Psoas muscle (tissue), 8 donors: ENCODE measurements around the gene OSM. TPM values are rescaled to one million over a fixed set of nuclear protein-coding genes. Genes with fewer than 3 reads are reported as not detected.

Experiments used
- ATAC-seq, 4 donors: fragments of 200-7000 bp; cut with Tn5 transposase; one replicate each; pipeline ENCODE4 v1.9.1; 2020; ENCODE audit warnings: moderate library complexity in 3 of 4, mild to moderate bottlenecking in 2 of 4
- DNase-seq, 2 donors: peaks; one replicate each; pipeline ENCODE4 v3.0.0-alpha.2; 2020
- H3K27ac ChIP-seq: fragments of 200-600 bp; one replicate; pipeline ENCODE4 v1.8.0; 2022
- H3K27me3 ChIP-seq, 3 donors: fragments of 200-600 bp in 1 of 3; one replicate each; pipeline versions ENCODE4 v1.6.1 to v1.8.0; 2013 to 2022; ENCODE audit warnings: low read length in 2 of 3, mild to moderate bottlenecking in 2 of 3, moderate library complexity in 1 of 3; ENCODE audit not compliant: insufficient read depth in 3 of 3
- H3K36me3 ChIP-seq, 2 donors: fragments of 200-600 bp in 1 of 2; one replicate each; pipeline versions ENCODE4 v1.6.1 to v1.8.0; 2013 to 2022; ENCODE audit warnings: low read depth in 1 of 2, mild to moderate bottlenecking in 1 of 2, moderate library complexity in 1 of 2; ENCODE audit not compliant: insufficient read depth in 1 of 2
- H3K4me1 ChIP-seq: fragments of 200-600 bp; one replicate; pipeline ENCODE4 v1.8.0; 2022
- H3K4me3 ChIP-seq: fragments of 200-600 bp; one replicate; pipeline ENCODE4 v1.8.0; 2022; ENCODE audit warnings: mild to moderate bottlenecking
- H3K9me3 ChIP-seq: fragments of 200-600 bp; one replicate; pipeline ENCODE4 v1.8.0; 2022
- WGBS, 3 donors: extraction: QIAGEN DNeasy Blood & Tissue Kit; methylation state at CpG; one replicate each; pipeline versions ENCODE4 v1.1.6 to v1.1.7; 2013; 5-methylcytosine and 5-hydroxymethylcytosine counted together
- intact Hi-C, 2 donors: fragments of 100-400 bp; cut with DNase I; formaldehyde crosslinking; loops; one replicate each; pipeline versions ENCODE4 v1.11.0 to v1.14.2; 2022
- polyA plus RNA-seq, 3 donors: library from polyadenylated mRNA; stranded (reverse); fragments of 200-250 nt; gene quantifications; one replicate each; pipeline ENCODE4 v1.2.3, GENCODE V29; 2013
- total RNA-seq, 4 donors: library from RNA; stranded (reverse); fragmentation: NEBNext Ultra II Directional in 2 of 4; extraction: Animal tissue kit (Norgen Biotek cat#: 25700) in 2 of 4; gene quantifications; one replicate each; pipeline versions ENCODE4 v1.2.1 to v1.2.4, GENCODE V29; 2021 to 2023
- TF ChIP-seq, protein P1 (sequence below): fragments of 200-600 bp; IDR thresholded peaks from one replicate; pipeline ENCODE4 v1.8.0; 2022; ENCODE audit warnings: antibody characterized with exemption
- donor health status: healthy with polysubstance abuse.
- donor health status: DM: no; HTN: no; CAD: no; lungs with moderate emphysema.
- donor health status: Bipolar disorder and iron deficiency.
- donor health status: healthy.
- donor health status: DM: yes; HTN: yes; CAD: no.
- donor health status: DM: no; HTN: no; CAD: no.
- donor health status: DM: no; HTN: no; CAD: no.
- donor health status: DM: yes; HTN: yes; CAD: no.

OSM gene
- total and polyA plus RNA-seq, 7 donors = 0.08 to 0.39 (median 0.23) TPM; not detected in 3

DNA sequence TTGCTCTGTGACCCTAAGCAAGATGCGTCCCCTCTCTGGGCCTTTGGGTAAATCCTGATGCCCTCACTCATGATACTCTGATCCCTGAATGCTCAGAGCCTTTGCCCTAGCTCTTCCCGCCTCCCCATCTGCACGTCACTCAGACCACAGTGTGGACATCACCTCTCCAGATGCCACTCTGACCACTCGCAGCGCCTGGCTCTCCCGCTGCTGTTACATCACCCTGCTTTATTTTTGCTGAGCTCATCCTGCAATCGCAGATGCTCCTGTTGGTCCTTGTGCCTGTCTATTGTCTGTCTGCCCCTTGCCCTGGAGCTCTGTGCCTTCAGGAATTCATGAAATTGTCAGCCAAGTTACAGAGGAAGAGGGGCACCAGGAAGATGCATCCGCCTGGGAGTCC lies 5.5 kb downstream of the OSM start:
- Histone ChIP-seq H3K9me3 (no peaks in the 10 kb centered on the region), H3K4me3 (no peak overlapping the region), H3K36me3 (no peaks in the 10 kb centered on the region), H3K27ac (no peak overlapping the region), H3K27me3 (no peaks in the 10 kb centered on the region), H3K4me1 (no peaks in the 10 kb centered on the region)
- 83 to 88% (median 83%) methylated on average over 8 of the region's 8 CpGs for WGBS, 3 donors
- ATAC-seq = no peak
- DNase-seq = no peak
- TF ChIP-seq, protein P1, sequence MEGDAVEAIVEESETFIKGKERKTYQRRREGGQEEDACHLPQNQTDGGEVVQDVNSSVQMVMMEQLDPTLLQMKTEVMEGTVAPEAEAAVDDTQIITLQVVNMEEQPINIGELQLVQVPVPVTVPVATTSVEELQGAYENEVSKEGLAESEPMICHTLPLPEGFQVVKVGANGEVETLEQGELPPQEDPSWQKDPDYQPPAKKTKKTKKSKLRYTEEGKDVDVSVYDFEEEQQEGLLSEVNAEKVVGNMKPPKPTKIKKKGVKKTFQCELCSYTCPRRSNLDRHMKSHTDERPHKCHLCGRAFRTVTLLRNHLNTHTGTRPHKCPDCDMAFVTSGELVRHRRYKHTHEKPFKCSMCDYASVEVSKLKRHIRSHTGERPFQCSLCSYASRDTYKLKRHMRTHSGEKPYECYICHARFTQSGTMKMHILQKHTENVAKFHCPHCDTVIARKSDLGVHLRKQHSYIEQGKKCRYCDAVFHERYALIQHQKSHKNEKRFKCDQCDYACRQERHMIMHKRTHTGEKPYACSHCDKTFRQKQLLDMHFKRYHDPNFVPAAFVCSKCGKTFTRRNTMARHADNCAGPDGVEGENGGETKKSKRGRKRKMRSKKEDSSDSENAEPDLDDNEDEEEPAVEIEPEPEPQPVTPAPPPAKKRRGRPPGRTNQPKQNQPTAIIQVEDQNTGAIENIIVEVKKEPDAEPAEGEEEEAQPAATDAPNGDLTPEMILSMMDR = no peak
- intact Hi-C loops = loop anchor here in 1 of 2 donors (10.0 kb wide), 1 partner anchor 224 kb away; no protein-coding TSS in a partner anchor

DNA sequence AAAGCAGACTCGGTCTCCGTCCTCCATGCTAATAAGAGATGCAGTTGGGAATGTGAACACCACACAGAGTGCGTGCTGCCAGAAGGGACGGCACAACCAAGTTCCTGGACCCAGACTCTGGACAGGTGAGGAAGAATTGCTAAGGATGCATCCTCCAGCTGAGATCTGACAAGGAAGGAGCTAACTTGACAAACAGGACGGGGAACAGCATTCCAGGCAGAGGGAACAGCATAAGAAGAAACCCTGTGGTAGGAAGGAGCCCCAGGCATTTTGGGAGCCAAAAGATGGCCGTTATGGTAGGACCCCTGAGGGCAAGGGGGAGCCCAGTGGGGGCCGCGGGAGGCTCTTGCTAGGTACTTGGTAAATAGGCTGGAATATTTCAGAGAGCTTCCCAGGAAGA lies 6.0 kb downstream of the OSM start:
- DNase-seq (no peak), ATAC-seq (no peak)
- Histone ChIP-seq H3K4me1 (no peaks in the 10 kb centered on the region), H3K36me3 (no peaks in the 10 kb centered on the region), H3K27me3 (no peaks in the 10 kb centered on the region), H3K4me3 (no peak overlapping the region), H3K9me3 (no peaks in the 10 kb centered on the region), H3K27ac (no peak overlapping the region)
- intact Hi-C loops = loop anchor here in 1 of 2 donors (10.0 kb wide), 1 partner anchor 224 kb away; no protein-coding TSS in a partner anchor
- TF ChIP-seq, protein P1 = no peak
- 80 to 83% (median 81%) methylated on average over 8 of the region's 8 CpGs for WGBS, 3 donors

- intact Hi-C loops = loop anchor here in 1 of 2 donors (10.0 kb wide), 1 partner anchor 225 kb away; no protein-coding TSS in a partner anchor
- 86 to 87% (median 87%) methylated on average over 9 to 11 of the region's 11 CpGs for WGBS, 3 donors
- Histone ChIP-seq H3K27ac (no peak overlapping the region), H3K4me3 (no peak overlapping the region), H3K36me3 (no peaks in the 10 kb centered on the region), H3K4me1 (no peaks in the 10 kb centered on the region), H3K27me3 (peaks cover 0 to under 1% (median 0%) of the 10 kb centered on the region in 3 donors), H3K9me3 (no peaks in the 10 kb centered on the region)
- DNase-seq (no peak), ATAC-seq (no peak)
- TF ChIP-seq, protein P1 = no peak
Measured at GRCh38 chr22:30260276-30260675, 6.4 kb downstream of the OSM start.

- WGBS, 3 donors = 77 to 87% (median 84%) methylated on average over 6 of the region's 6 CpGs
- H3K27ac ChIP-seq = no peak overlapping the region
- TF ChIP-seq, protein P1 = no peak
- DNase-seq (no peak), ATAC-seq (no peak)
- H3K4me3 ChIP-seq = no peak overlapping the region
- intact Hi-C loops = no loop called here
- H3K4me1 ChIP-seq = no peaks in the 10 kb centered on the region
- H3K36me3 ChIP-seq = no peaks in the 10 kb centered on the region
- H3K9me3 ChIP-seq = no peaks in the 10 kb centered on the region
- H3K27me3 ChIP-seq = peaks cover 0 to 12% (median 0%) of the 10 kb centered on the region in 3 donors
Measured at GRCh38 chr22:30254314-30254713, 12.3 kb downstream of the OSM start.

DNA sequence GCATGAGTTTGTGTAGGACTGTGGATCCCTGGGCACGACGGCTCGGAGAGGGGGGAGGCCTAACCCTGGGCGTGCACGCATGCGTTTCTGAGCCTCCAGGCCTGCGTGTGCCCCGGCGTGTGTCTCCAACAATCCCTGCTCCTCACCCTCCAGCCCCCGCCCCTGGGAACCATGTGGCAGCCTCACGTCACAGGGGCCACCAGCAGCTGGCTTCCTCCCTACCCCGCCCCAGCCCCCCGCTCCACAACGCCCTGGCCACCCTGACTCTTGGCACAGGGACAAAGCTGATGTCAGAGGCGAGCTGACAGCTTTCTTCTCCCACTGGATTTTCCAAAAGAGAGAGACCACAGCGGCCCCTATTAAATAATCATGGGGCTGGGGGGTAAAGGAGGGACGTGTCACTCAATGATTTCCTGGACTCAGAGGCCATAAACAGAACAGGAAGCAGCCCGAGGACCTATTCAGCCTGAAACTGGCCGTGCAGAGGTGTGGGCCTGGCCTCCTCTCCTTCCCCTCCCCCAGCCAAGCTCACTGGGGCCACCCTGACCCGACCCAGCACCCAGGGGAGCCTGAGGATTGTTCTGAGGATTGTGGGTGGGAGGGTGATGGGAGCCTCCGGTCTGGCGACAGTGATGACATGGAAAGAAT lies 13.3 kb downstream of the OSM start:
- ATAC-seq (peak; percentile 14 to 44 (median 30)), DNase-seq (peak; percentile 62 to 73)
- no peak overlapping the region for H3K4me3 ChIP-seq
- H3K9me3 ChIP-seq = no peaks in the 10 kb centered on the region
- H3K36me3 ChIP-seq = no peaks in the 10 kb centered on the region
- peaks cover 0 to 21% (median 0%) of the 10 kb centered on the region in 3 donors for H3K27me3 ChIP-seq
- intact Hi-C loops = no loop called here
- no peak overlapping the region for H3K27ac ChIP-seq
- H3K4me1 ChIP-seq = no peaks in the 10 kb centered on the region
- TF ChIP-seq, protein P1 = no peak
- 10 to 26% (median 13%) methylated on average over 18 to 22 of the region's 22 CpGs for WGBS, 3 donors
